Activated T-helper 1 cell treated with Interleukin-2 at 50 U/mL for 16 hours (primary cell): ENCODE measurements around the gene ACOT13.
"Not testable (repeated sequence)": the region's sequence is repeated elsewhere in the genome, so short reads cannot be mapped to it uniquely, and the experiment has no call there.

ENCODE experiments used
- DNase-seq: peaks from one replicate; pipeline ENCODE4 v3.0.0-alpha.2; 2020; ENCODE audit warnings: low read depth

The ACOT13 gene

GRCh38 chr6:24662236-24662635, 4.6 kb upstream of the ACOT13 start:
- no peak for DNase-seq

DNA sequence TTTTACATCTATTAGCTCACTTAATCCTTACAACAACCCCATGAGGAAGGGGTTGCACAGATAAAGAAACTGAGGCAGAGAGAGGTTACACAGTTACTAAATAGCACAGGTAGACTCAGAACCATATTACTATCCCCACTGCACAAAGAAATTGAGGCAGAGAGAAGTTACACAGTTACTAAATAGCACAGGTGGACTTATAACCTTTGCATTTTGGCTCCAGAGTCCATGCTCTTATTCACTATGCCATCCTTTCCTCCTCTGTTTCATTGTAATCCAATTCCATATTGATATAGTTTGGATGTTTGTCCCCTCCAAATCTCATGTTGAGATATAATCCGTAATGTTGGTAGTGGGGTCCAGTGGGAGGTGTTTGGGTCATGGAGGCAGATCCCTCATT, 3.7 kb upstream of the ACOT13 start:
- no peak for DNase-seq

- no peak for DNase-seq
These were observed 2.6 kb upstream of the ACOT13 start for GRCh38 chr6:24664046-24664987.

DNA sequence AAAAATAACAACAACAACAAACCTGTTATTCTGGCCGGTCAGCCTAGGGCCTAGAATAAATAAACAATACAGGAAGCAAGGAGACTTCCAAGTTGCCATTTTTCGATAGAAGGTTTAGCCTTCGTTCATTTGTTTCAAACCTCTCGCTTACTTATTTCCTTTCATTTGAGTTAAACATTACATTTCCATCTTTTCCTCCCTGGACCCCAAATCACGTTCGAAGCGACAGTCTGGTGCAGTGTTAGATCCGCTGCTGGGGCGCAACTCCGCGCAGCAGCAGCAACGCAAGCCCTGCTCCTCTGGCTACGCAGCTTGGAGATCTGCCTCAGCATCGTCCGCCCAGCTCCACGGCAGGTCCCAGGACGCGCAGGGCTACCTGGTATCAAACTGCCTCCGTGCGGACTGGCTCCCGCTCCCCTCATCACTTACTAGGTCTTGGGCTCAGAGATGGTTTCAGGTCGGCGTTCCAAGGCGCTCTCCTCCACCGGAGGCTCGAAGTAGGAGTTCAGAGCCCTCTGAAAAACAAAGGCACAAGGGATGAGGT, 708 bp upstream of the ACOT13 start:
- DNase-seq: peak; percentile 20

- no peak for DNase-seq
These were observed 514 bp downstream of the ACOT13 start for GRCh38 chr6:24667378-24667803.

- not testable (repeated sequence) for DNase-seq
These were observed 1.5 kb downstream of the ACOT13 start for GRCh38 chr6:24668066-24668996.

GRCh38 chr6:24668997-24669361, 2.1 kb downstream of the ACOT13 start:
- no peak for DNase-seq

DNA sequence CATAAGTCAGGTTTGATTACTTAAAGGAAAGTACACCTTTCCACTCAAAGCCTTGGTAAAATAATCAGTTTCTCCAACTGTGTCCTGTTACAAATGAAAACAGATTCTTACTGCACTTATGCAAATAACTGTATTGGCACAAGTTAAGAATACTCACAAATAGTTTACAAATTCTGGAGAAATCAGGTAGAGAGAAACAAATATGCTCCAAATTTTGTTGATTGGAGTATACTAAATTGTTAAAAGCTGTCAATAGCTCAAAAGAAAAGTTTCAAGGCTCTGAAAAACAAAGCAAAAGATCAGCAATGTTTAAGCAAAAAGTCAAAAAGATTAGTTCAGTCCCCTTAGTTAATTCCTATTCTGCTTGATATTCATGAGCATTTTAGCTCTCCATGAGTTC, 3.6 kb downstream of the ACOT13 start:
- DNase-seq: not testable (repeated sequence)

DNA sequence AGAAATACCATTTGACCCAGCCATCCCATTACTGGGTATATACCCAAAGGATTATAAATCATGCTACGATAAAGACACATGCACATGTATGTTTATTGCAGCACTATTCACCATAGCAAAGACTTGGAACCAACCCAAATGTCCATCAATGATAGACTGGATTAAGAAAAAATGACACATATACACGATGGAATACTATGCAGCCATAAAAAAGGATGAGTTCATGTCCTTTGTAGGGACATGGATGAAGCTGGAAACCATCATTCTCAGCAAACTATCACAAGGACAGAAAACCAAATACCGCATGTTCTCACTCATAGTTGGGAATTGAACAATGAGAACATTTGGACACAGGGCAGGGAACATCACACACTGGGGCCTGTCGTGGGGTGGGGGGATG, 4.2 kb downstream of the ACOT13 start:
- DNase-seq: not testable (repeated sequence)

- no peak for DNase-seq
These were observed 5.8 kb downstream of the ACOT13 start for GRCh38 chr6:24672620-24673182.

GRCh38 chr6:24673625-24674024, 6.7 kb downstream of the ACOT13 start:
- DNase-seq: no peak

DNA sequence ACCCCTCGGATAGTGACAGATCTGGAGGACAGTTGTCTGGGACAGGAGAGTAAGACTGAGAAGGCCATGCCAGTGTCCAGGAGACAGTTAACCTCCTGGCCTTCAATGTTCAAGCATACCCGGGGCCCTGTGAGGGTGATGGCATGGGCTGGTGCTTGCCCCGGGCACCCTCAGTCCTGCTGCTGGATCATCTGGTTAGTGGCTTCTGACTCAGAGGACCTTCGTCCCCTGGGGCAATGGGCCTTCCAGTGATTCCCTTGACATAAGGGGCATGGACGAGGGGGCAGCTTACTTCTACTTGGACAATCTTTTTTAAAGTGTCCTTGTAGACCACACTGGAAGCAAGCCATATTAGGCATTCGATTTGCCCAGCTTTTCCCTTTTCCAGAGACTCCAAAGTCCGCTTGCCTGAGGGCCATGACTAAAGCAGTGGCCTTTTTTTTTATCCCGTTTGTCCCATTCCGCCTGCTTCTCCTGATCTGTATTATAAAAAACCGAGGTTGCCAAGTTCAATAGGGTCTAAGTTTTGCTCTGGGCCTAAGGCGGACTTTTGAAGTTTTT, 12.0 kb downstream of the ACOT13 start:
- not testable (repeated sequence) for DNase-seq

DNA sequence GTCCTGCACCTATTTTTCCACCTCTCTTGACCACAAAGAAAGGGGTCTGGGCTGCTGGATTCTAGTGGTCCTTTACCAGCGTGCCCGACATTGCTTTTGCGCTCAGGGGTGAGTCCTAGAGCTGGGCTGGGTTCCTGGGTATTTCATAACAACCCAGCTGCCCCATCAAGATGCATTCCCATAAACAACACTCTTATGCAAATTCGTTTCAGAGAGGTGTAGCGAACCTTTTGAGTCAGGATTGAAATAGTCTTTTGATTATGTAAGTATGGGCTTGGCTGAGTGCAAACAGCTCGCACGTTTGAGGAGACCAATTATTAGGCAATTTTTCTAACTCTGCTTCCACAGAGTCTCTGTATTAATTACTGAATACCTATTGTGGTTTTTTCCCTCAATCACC, 13.7 kb downstream of the ACOT13 start:
- no peak for DNase-seq

DNA sequence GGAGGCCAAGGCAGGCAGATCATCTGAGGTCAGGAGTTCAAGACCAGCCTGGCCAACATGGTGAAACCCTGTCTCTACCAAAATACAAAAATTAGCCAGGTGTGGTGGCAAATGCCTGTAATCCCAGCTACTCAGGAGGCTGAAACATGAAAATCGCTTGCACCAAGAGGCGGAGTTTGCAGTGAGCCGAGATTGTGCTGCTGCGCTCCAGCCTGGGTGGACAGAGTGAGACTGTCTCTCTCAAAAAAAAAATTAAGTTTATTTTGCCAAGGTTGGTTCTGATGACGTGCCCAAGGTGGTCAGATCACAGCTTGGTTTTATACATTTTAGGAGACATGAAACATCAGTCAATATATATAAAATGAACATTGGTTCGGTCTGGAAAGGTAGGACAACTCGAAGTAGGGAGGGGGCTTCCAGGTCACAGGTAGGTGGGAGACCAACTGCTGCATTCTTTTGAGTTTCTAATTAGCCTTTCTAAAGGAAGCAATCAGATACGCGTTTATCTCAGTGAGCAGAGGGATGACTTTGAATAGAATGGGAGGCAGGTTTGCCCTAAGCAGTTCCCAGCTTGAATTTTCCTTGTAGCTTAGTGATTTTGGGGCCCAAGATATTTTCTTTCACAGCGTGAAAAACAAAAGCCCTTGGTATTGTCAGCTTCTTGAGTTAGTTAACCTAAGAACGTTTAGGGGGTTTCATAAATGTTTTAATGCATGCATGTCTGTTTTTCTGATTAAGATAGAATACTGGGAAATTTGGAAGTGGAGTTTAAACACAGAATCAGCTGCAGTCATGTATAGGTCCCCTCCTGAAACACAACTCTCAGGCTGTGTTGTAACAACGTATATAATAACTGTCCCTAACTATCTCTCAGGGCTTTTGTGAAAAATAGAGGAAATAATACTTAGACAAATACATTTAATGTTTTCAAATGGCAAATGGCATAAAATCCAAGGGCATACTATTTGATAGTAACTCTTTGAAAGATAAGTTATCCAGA, 16.7 kb downstream of the ACOT13 start:
- no peak for DNase-seq

- no peak for DNase-seq
These were observed 19.5 kb downstream of the ACOT13 start for GRCh38 chr6:24686408-24686807.

- DNase-seq: no peak
These were observed 20.1 kb downstream of the ACOT13 start for GRCh38 chr6:24686946-24687345.

GRCh38 chr6:24689964-24690363, 23.1 kb downstream of the ACOT13 start:
- DNase-seq: no peak

GRCh38 chr6:24690593-24690992, 23.7 kb downstream of the ACOT13 start:
- DNase-seq: no peak

GRCh38 chr6:24691550-24691949, 24.7 kb downstream of the ACOT13 start:
- no peak for DNase-seq

GRCh38 chr6:24692003-24692402, 25.1 kb downstream of the ACOT13 start:
- DNase-seq: no peak

GRCh38 chr6:24692415-24692814, 25.5 kb downstream of the ACOT13 start:
- no peak for DNase-seq
